Neural cell (in vitro differentiated cells): Measurements from ENCODE around the gene ASS1. TPM values are rescaled to one million over a fixed set of nuclear protein-coding genes. Genes with fewer than 3 reads are reported as not detected.

Experiments used
- H2AFZ ChIP-seq: fragments of 200-600, 300-800 bp; sonication (generic), shearing (Covaris generic); 2 replicates; pipeline ENCODE4 v1.6.0; 2014; ENCODE audit warnings: low read depth, mild to moderate bottlenecking, antibody characterized with exemption, low read length, moderate library complexity
- H3F3A ChIP-seq: fragments of 200-600 bp; shearing (Covaris generic); 2 replicates; pipeline ENCODE4 v1.6.1; 2016; ENCODE audit warnings: mild to moderate bottlenecking, moderate library complexity, mixed read lengths, antibody characterized with exemption, low read length; ENCODE audit not compliant: insufficient read depth, poor library complexity, severe bottlenecking
- H3K27ac ChIP-seq: fragments of 200-600, 300-800 bp; sonication (generic), shearing (Covaris generic); 2 replicates; pipeline ENCODE4 v1.5.1; 2014; ENCODE audit warnings: mild to moderate bottlenecking, low read length, moderate library complexity
- H3K27me3 ChIP-seq: fragments of 300-800, 200-600 bp; sonication (generic), shearing (Covaris generic); 2 replicates; pipeline ENCODE4 v1.6.0; 2014; ENCODE audit warnings: mild to moderate bottlenecking, low read depth, low read length, moderate library complexity; ENCODE audit not compliant: insufficient read depth
- H3K36me3 ChIP-seq: fragments of 300-800, 200-600 bp; sonication (generic), shearing (Covaris generic); 2 replicates; pipeline ENCODE4 v1.5.1; 2014; ENCODE audit warnings: mild to moderate bottlenecking, antibody characterized with exemption, low read length, moderate library complexity; ENCODE audit not compliant: insufficient read depth
- H3K4me2 ChIP-seq: fragments of 300-800, 200-600 bp; sonication (generic), shearing (Covaris generic); 2 replicates; pipeline ENCODE4 v1.6.0; 2014; ENCODE audit warnings: mild to moderate bottlenecking, low read length
- H3K4me3 ChIP-seq: fragments of 300-800, 200-600 bp; sonication (generic), shearing (Covaris generic); 2 replicates; pipeline ENCODE4 v1.5.1; 2014; ENCODE audit warnings: mild to moderate bottlenecking, low read length, moderate library complexity
- H3K79me2 ChIP-seq: fragments of 200-600 bp; shearing (Covaris generic); replicated peaks from 2 replicates; pipeline ENCODE4 v1.6.0; 2014; ENCODE audit warnings: mild to moderate bottlenecking, low read length, moderate library complexity; ENCODE audit not compliant: insufficient read depth
- H3K9ac ChIP-seq: fragments of 300-800, 200-600 bp; sonication (generic), shearing (Covaris generic); 2 replicates; pipeline ENCODE4 v1.6.1; 2016; ENCODE audit warnings: mild to moderate bottlenecking, low read length, mixed read lengths
- H3K9me2 ChIP-seq: fragments of 200-600 bp; shearing (Covaris generic); 2 replicates; pipeline ENCODE4 v1.6.1; 2016; ENCODE audit warnings: mild to moderate bottlenecking, low read length, mixed read lengths; ENCODE audit not compliant: insufficient read depth
- H3K9me3 ChIP-seq: fragments of 200-600, 300-800 bp; sonication (generic), shearing (Covaris generic); 2 replicates; pipeline ENCODE4 v1.6.1; 2016; ENCODE audit warnings: mild to moderate bottlenecking, mixed run types, low read length, moderate library complexity, mixed read lengths
- H4K20me1 ChIP-seq: fragments of 200-600 bp; shearing (Covaris generic); 2 replicates; pipeline ENCODE4 v1.6.1; 2016; ENCODE audit warnings: mild to moderate bottlenecking, mixed run types; ENCODE audit not compliant: insufficient read depth
- EP300 ChIP-seq: fragments of 450-650 bp; conservative IDR thresholded peaks from 2 replicates; pipeline ENCODE4 v1.6.1; 2014; ENCODE audit warnings: antibody characterized with exemption, mild to moderate bottlenecking, moderate library complexity; ENCODE audit not compliant: poor library complexity, severe bottlenecking
- EZH2 ChIP-seq: fragments of 200-600, 300-800 bp; shearing (Covaris generic), sonication (generic); IDR thresholded peaks from 2 replicates; pipeline ENCODE4 v1.6.1; 2014; ENCODE audit warnings: antibody characterized with exemption, low read length, borderline replicate concordance, mild to moderate bottlenecking; ENCODE audit not compliant: insufficient read depth, poor library complexity, severe bottlenecking
- MXI1 ChIP-seq: fragments of 450-650 bp; conservative IDR thresholded peaks from 2 replicates; pipeline ENCODE4 v1.6.1; 2014; ENCODE audit warnings: antibody characterized with exemption, mild to moderate bottlenecking; ENCODE audit not compliant: poor library complexity, severe bottlenecking
- POLR2AphosphoS5 ChIP-seq: IDR thresholded peaks from 2 replicates; pipeline ENCODE4 v1.6.1; 2012
- RAD21 ChIP-seq: fragments of 450-650 bp; conservative IDR thresholded peaks from 2 replicates; pipeline ENCODE4 v1.6.1; 2014; ENCODE audit warnings: antibody characterized with exemption, mild to moderate bottlenecking, moderate library complexity
- SMC3 ChIP-seq: fragments of 450-650 bp; conservative IDR thresholded peaks from 2 replicates; pipeline ENCODE4 v1.6.1; 2014; ENCODE audit warnings: antibody characterized with exemption, mild to moderate bottlenecking, moderate library complexity; ENCODE audit not compliant: poor library complexity
- TAF1 ChIP-seq: IDR thresholded peaks from 2 replicates; pipeline ENCODE4 v1.6.1; 2012; ENCODE audit warnings: low read depth
- polyA plus RNA-seq: library from polyadenylated mRNA; depleted of rRNA; stranded (reverse); fragments of >200 nt; gene quantifications from 2 replicates; pipeline ENCODE4 v1.2.3, GENCODE V29; 2014
- TF ChIP-seq, protein P1 (sequence below): IDR thresholded peaks from 2 replicates; pipeline ENCODE4 v1.6.1; 2012; ENCODE audit warnings: borderline replicate concordance
- TF ChIP-seq, protein P2 (sequence below): fragments of 450-650 bp; IDR thresholded peaks from 2 replicates; pipeline ENCODE4 v1.5.1; 2014; ENCODE audit warnings: antibody characterized with exemption, mild to moderate bottlenecking, moderate library complexity; ENCODE audit not compliant: poor library complexity, severe bottlenecking

The ASS1 gene
- polyA plus RNA-seq, 1 donor from 2014 or later: 2.6 TPM

GRCh38 chr9:130528674-130529073 lies 83.9 kb downstream of the ASS1 start:
- Histone ChIP-seq H3K36me3 (no peaks in the 10 kb centered on the region), H3K27me3 (no peaks in the 10 kb centered on the region)

GRCh38 chr9:130530938-130531337 lies 86.2 kb downstream of the ASS1 start:
- no peak overlapping the region for H3K4me2 ChIP-seq
- H3K4me3 ChIP-seq: no peak overlapping the region
- H3K27me3 ChIP-seq: no peaks in the 10 kb centered on the region
- no peaks in the 10 kb centered on the region for H3K9me2 ChIP-seq
- H3K79me2 ChIP-seq: no peaks in the 10 kb centered on the region
- no peak overlapping the region for H2AFZ ChIP-seq
- no peaks in the 10 kb centered on the region for H4K20me1 ChIP-seq
- no peaks in the 10 kb centered on the region for H3F3A ChIP-seq
- H3K27ac ChIP-seq: no peak overlapping the region
- no peaks in the 10 kb centered on the region for H3K36me3 ChIP-seq
- TF ChIP-seq RAD21: no peak
- no peak for TF ChIP-seq POLR2AphosphoS5
- TF ChIP-seq, protein P1, sequence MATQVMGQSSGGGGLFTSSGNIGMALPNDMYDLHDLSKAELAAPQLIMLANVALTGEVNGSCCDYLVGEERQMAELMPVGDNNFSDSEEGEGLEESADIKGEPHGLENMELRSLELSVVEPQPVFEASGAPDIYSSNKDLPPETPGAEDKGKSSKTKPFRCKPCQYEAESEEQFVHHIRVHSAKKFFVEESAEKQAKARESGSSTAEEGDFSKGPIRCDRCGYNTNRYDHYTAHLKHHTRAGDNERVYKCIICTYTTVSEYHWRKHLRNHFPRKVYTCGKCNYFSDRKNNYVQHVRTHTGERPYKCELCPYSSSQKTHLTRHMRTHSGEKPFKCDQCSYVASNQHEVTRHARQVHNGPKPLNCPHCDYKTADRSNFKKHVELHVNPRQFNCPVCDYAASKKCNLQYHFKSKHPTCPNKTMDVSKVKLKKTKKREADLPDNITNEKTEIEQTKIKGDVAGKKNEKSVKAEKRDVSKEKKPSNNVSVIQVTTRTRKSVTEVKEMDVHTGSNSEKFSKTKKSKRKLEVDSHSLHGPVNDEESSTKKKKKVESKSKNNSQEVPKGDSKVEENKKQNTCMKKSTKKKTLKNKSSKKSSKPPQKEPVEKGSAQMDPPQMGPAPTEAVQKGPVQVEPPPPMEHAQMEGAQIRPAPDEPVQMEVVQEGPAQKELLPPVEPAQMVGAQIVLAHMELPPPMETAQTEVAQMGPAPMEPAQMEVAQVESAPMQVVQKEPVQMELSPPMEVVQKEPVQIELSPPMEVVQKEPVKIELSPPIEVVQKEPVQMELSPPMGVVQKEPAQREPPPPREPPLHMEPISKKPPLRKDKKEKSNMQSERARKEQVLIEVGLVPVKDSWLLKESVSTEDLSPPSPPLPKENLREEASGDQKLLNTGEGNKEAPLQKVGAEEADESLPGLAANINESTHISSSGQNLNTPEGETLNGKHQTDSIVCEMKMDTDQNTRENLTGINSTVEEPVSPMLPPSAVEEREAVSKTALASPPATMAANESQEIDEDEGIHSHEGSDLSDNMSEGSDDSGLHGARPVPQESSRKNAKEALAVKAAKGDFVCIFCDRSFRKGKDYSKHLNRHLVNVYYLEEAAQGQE: no peak
- no peak for TF ChIP-seq EP300
- TF ChIP-seq MXI1: no peak
- no peak for TF ChIP-seq EZH2
- TF ChIP-seq, protein P2, sequence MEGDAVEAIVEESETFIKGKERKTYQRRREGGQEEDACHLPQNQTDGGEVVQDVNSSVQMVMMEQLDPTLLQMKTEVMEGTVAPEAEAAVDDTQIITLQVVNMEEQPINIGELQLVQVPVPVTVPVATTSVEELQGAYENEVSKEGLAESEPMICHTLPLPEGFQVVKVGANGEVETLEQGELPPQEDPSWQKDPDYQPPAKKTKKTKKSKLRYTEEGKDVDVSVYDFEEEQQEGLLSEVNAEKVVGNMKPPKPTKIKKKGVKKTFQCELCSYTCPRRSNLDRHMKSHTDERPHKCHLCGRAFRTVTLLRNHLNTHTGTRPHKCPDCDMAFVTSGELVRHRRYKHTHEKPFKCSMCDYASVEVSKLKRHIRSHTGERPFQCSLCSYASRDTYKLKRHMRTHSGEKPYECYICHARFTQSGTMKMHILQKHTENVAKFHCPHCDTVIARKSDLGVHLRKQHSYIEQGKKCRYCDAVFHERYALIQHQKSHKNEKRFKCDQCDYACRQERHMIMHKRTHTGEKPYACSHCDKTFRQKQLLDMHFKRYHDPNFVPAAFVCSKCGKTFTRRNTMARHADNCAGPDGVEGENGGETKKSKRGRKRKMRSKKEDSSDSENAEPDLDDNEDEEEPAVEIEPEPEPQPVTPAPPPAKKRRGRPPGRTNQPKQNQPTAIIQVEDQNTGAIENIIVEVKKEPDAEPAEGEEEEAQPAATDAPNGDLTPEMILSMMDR: no peak
- no peak for TF ChIP-seq TAF1
- no peak for TF ChIP-seq SMC3
- H3K9ac ChIP-seq: no peak overlapping the region
- no peaks in the 10 kb centered on the region for H3K9me3 ChIP-seq

More at GRCh38 chr9:130528674-130529073, 83.9 kb downstream of the ASS1 start:
- no peak overlapping the region for H3K4me2 ChIP-seq
- H3K27ac ChIP-seq: no peak overlapping the region
- H3K9ac ChIP-seq: no peak overlapping the region
- no peaks in the 10 kb centered on the region for H3K9me3 ChIP-seq
- H3K79me2 ChIP-seq: no peaks in the 10 kb centered on the region
- no peaks in the 10 kb centered on the region for H4K20me1 ChIP-seq
- H3F3A ChIP-seq: no peaks in the 10 kb centered on the region
- H3K4me3 ChIP-seq: no peak overlapping the region
- H2AFZ ChIP-seq: no peak overlapping the region
- TF ChIP-seq EZH2 (no peak), MXI1 (no peak), EP300 (no peak), POLR2AphosphoS5 (no peak), SMC3 (no peak), TAF1 (no peak), RAD21 (no peak)
- TF ChIP-seq, protein P2: no peak
- TF ChIP-seq, protein P1: no peak
- no peaks in the 10 kb centered on the region for H3K9me2 ChIP-seq
